HepG2 (cell line): Measurements from ENCODE around the gene RAD51D. TPM values are rescaled to one million over a fixed set of nuclear protein-coding genes. Genes with fewer than 3 reads are reported as not detected.

Source experiments
- ATF2 ChIP-seq: sonication (generic); formaldehyde crosslinking; IDR thresholded peaks from 2 replicates; pipeline ENCODE4 v1.4.0; 2020; ENCODE audit warnings: missing genetic modification reagents
- CEBPB ChIP-seq: IDR thresholded peaks from 2 replicates; pipeline ENCODE4 v1.6.1; 2011; ENCODE audit warnings: low read depth, low read length, improper control_type of control experiment, borderline replicate concordance
- FOXC1 ChIP-seq: sonication (generic); formaldehyde crosslinking; IDR thresholded peaks from 2 replicates; pipeline ENCODE4 v1.8.0; 2022; ENCODE audit warnings: mild to moderate bottlenecking, missing genetic modification reagents, borderline replicate concordance
- FUBP1 ChIP-seq: sonication (generic); formaldehyde crosslinking; IDR thresholded peaks from 2 replicates; pipeline ENCODE4 v1.5.1; 2020; ENCODE audit warnings: missing genetic modification reagents, mild to moderate bottlenecking, borderline replicate concordance
- GLI4 ChIP-seq: sonication (generic); formaldehyde crosslinking; IDR thresholded peaks from 2 replicates; pipeline ENCODE4 v1.5.1; 2020; ENCODE audit warnings: missing genetic modification reagents, mild to moderate bottlenecking, moderate library complexity, borderline replicate concordance
- ISX ChIP-seq: sonication (generic); formaldehyde crosslinking; conservative IDR thresholded peaks from 2 replicates; pipeline ENCODE4 v1.5.0; 2020; ENCODE audit warnings: missing genetic modification reagents
- KDM5B ChIP-seq: sonication (generic); formaldehyde crosslinking; IDR thresholded peaks from 2 replicates; pipeline ENCODE4 v1.4.0; 2020; ENCODE audit warnings: missing genetic modification reagents, mild to moderate bottlenecking, borderline replicate concordance
- MAFF ChIP-seq: IDR thresholded peaks from 2 replicates; pipeline ENCODE4 v1.6.1; 2011; ENCODE audit warnings: low read depth, low read length, improper control_type of control experiment
- MAFG ChIP-seq: sonication (generic); formaldehyde crosslinking; IDR thresholded peaks from 2 replicates; pipeline ENCODE4 v1.5.1; 2020; ENCODE audit warnings: mild to moderate bottlenecking, missing genetic modification reagents
- SYNCRIP ChIP-seq: fragments of 200-400 bp; formaldehyde crosslinking; IDR thresholded peaks from 2 replicates; pipeline ENCODE4 v1.6.1; 2018; ENCODE audit warnings: mild to moderate bottlenecking, low read depth, low read length; ENCODE audit not compliant: insufficient read depth
- TP53 ChIP-seq: sonication (generic); formaldehyde crosslinking; conservative IDR thresholded peaks from 2 replicates; pipeline ENCODE4 v1.4.0; 2020; ENCODE audit warnings: missing genetic modification reagents
- XBP1 ChIP-seq: sonication (generic); formaldehyde crosslinking; IDR thresholded peaks from 2 replicates; pipeline ENCODE4 v1.5.0; 2020; ENCODE audit warnings: missing genetic modification reagents
- ZBTB7A ChIP-seq: sonication (generic); formaldehyde crosslinking; IDR thresholded peaks from 2 replicates; pipeline ENCODE4 v1.8.0; 2022; ENCODE audit warnings: mild to moderate bottlenecking, missing genetic modification reagents
- ZBTB7B ChIP-seq: sonication (generic); formaldehyde crosslinking; IDR thresholded peaks from 2 replicates; pipeline ENCODE4 v1.4.0; 2020; ENCODE audit warnings: missing genetic modification reagents
- ZNF207 ChIP-seq: fragments of 450-650 bp; IDR thresholded peaks from 2 replicates; pipeline ENCODE4 v1.6.1; 2016; ENCODE audit warnings: antibody characterized with exemption, borderline replicate concordance
- ZNF275 ChIP-seq: sonication (generic); formaldehyde crosslinking; IDR thresholded peaks from 2 replicates; pipeline ENCODE4 v1.8.0; 2022; ENCODE audit warnings: missing genetic modification reagents, mild to moderate bottlenecking, inconsistent platforms, borderline replicate concordance
- ZNF280B ChIP-seq: sonication (generic); formaldehyde crosslinking; IDR thresholded peaks from 2 replicates; pipeline ENCODE4 v1.5.0; 2020; ENCODE audit warnings: missing genetic modification reagents, mild to moderate bottlenecking, borderline replicate concordance
- ZNF350 ChIP-seq: sonication (generic); formaldehyde crosslinking; IDR thresholded peaks from 2 replicates; pipeline ENCODE4 v1.4.0; 2020; ENCODE audit warnings: mild to moderate bottlenecking, low read depth, missing genetic modification reagents, borderline replicate concordance
- polyA plus RNA-seq, 8 experiments: library from polyadenylated mRNA; depleted of rRNA in 3 of 8; stranded (reverse) in 7 of 8; unstranded in 1 of 8; fragments of >200 nt; fragmentation: Illumina TruSeq in 4 of 8; extraction: Trizol in 4 of 8; gene quantifications; 2 replicates each; pipeline versions ENCODE4 v1.2.1 to v1.2.3, GENCODE V29; 2011 to 2016; ENCODE audit warnings: low read depth in 4 of 8, missing spikeins in 1 of 8, mixed read lengths in 1 of 8; ENCODE audit not compliant: insufficient read depth in 1 of 8
- total RNA-seq, 5 experiments: library from RNA; depleted of rRNA; stranded (reverse); fragments of >200 nt; fragmentation: Illumina TruSeq; extraction: Trizol; gene quantifications; 2 replicates each; pipeline ENCODE4 v1.2.3, GENCODE V29; 2016; ENCODE audit warnings: low read depth in 1 of 5
- TF ChIP-seq, protein P1 (sequence below): sonication (generic); formaldehyde crosslinking; conservative IDR thresholded peaks from 2 replicates; pipeline ENCODE4 v1.8.1; 2023; ENCODE audit warnings: missing genetic modification reagents
- TF ChIP-seq, protein P2 (sequence below): sonication (generic); formaldehyde crosslinking; IDR thresholded peaks from 2 replicates; pipeline ENCODE4 v1.8.1; 2023; ENCODE audit warnings: mild to moderate bottlenecking, moderate library complexity, missing genetic modification reagents

RAD51D gene
- total and polyA plus RNA-seq, 2 of the 13 experiments (the other 11 are each of a cell fraction or from before 2014, with no cell fraction given): 6.7 to 13.1 TPM

- TF ChIP-seq, protein P1, sequence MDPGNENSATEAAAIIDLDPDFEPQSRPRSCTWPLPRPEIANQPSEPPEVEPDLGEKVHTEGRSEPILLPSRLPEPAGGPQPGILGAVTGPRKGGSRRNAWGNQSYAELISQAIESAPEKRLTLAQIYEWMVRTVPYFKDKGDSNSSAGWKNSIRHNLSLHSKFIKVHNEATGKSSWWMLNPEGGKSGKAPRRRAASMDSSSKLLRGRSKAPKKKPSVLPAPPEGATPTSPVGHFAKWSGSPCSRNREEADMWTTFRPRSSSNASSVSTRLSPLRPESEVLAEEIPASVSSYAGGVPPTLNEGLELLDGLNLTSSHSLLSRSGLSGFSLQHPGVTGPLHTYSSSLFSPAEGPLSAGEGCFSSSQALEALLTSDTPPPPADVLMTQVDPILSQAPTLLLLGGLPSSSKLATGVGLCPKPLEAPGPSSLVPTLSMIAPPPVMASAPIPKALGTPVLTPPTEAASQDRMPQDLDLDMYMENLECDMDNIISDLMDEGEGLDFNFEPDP (CRISPR knock-in tag): no peak
- no peak for TF ChIP-seq ZNF350
- no peak; the same call in 1 of the 2 replicates for TF ChIP-seq FOXC1 (CRISPR knock-in tag)
- TF ChIP-seq ZNF207: no peak
- peak; percentile 38; the same call in 1 of the 2 replicates for TF ChIP-seq ZNF280B
- no peak for TF ChIP-seq ATF2 (CRISPR knock-in tag)
- no peak for TF ChIP-seq XBP1 (CRISPR knock-in tag)
- TF ChIP-seq CEBPB: no peak
- TF ChIP-seq, protein P2, sequence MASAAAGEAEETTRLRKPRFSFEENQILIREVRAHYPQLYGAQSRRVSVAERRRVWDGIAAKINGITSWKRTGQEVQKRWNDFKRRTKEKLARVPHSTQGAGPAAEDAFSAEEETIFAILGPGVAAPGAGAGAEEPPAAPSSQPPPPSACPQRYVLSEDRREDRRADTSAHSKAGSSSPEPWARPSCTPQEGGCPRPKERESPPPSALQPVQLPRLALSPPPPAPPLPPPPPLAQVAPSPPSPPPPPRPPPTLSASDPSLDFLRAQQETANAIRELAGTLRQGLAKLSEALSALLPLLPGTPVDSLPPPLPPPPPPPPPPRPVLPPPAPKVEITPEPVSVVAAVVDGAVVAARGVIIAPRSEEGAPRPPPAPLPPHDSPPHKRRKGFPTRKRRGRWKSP (CRISPR knock-in tag): no peak
- no peak for TF ChIP-seq ISX (CRISPR knock-in tag)
- TF ChIP-seq MAFG (CRISPR knock-in tag): no peak
- TF ChIP-seq ZBTB7A: peak; percentile 91
- TF ChIP-seq GLI4 (CRISPR knock-in tag): 0 out of 2 replicates have a peak, but pooled peaks have one; percentile 6
- TF ChIP-seq ZBTB7B (CRISPR knock-in tag): no peak
- no peak for TF ChIP-seq ZNF275 (CRISPR knock-in tag)
- TF ChIP-seq MAFF: no peak
- no peak for TF ChIP-seq FUBP1
- peak; percentile 51; the same call in 1 of the 2 replicates for TF ChIP-seq KDM5B (CRISPR knock-in tag)
- TF ChIP-seq SYNCRIP: no peak
- no peak for TF ChIP-seq TP53 (CRISPR knock-in tag)
Measured at GRCh38 chr17:35119370-35120165, at the start of gene RAD51D (continued).
